H1 (cell line): ENCODE data around the gene NRXN2. TPM values are rescaled to one million over a fixed set of nuclear protein-coding genes. Genes with fewer than 3 reads are reported as not detected.

Experiments
- CTCF ChIA-PET: fragments of 300-600 bp; sonication (Branson Sonifier 250); formaldehyde crosslinking; loops from one replicate; lab custom pipeline; 2021; ENCODE audit not compliant: partially characterized antibody; lab: Charles Lee
- POLR2A ChIA-PET: fragments of 300-600 bp; sonication (Branson Sonifier 250); formaldehyde crosslinking; loops from one replicate; lab custom pipeline; 2021; ENCODE audit warnings: inconsistent platforms; ENCODE audit not compliant: partially characterized antibody; lab: Charles Lee
- DNase-seq, 2 experiments: peaks; one replicate each; pipeline versions ENCODE4 v3.0.0 to v3.0.0-alpha.2; 2010 to 2022; ENCODE audit warnings: low spot score in 2 of 2, low read depth in 1 of 2, mixed read lengths in 1 of 2
- FAIRE-seq: peaks from 2 replicates; lab custom pipeline; 2011; peaks lifted over from hg19 to GRCh38; lab: Jason Lieb, UNC
- H2AFZ ChIP-seq: 2 replicates; pipeline ENCODE4 v1.8.1; 2012; ENCODE audit warnings: low read length, inconsistent platforms
- H2AK5ac ChIP-seq: 2 replicates; pipeline ENCODE4 v1.6.1; 2013; ENCODE audit warnings: low read depth, low read length
- H2BK120ac ChIP-seq: replicated peaks from 2 replicates; pipeline ENCODE3; 2013; ENCODE audit warnings: low read depth, low read length, inconsistent platforms
- H2BK12ac ChIP-seq: 2 replicates; pipeline ENCODE4 v1.6.1; 2013; ENCODE audit warnings: low read depth, low read length
- H2BK15ac ChIP-seq: 2 replicates; pipeline ENCODE4 v1.6.1; 2013; ENCODE audit warnings: low read length
- H2BK20ac ChIP-seq: 2 replicates; pipeline ENCODE4 v1.6.1; 2013; ENCODE audit warnings: low read length
- H2BK5ac ChIP-seq: 2 replicates; pipeline ENCODE4 v1.6.1; 2013; ENCODE audit warnings: low read depth, low read length
- H3K14ac ChIP-seq: 2 replicates; pipeline ENCODE4 v1.6.1; 2013; ENCODE audit warnings: inconsistent platforms; ENCODE audit not compliant: insufficient read length
- H3K18ac ChIP-seq: 2 replicates; pipeline ENCODE4 v1.6.1; 2013; ENCODE audit warnings: low read length; ENCODE audit errors: extremely low read depth
- H3K23ac ChIP-seq: 2 replicates; pipeline ENCODE4 v1.6.1; 2013; ENCODE audit warnings: inconsistent platforms; ENCODE audit not compliant: insufficient read length
- H3K23me2 ChIP-seq: 2 replicates; pipeline ENCODE4 v1.6.1; 2013; ENCODE audit warnings: low read depth, low read length
- H3K27ac ChIP-seq: 2 replicates; pipeline ENCODE4 v1.6.1; 2011; ENCODE audit warnings: low read depth, low read length, inconsistent platforms
- H3K27me3 ChIP-seq, 4 experiments: replicated peaks in 1 of 4; 1 replicate in 1 of 4; 2 replicates in 3 of 4; pipeline versions ENCODE4 v1.6.1 to v1.8.1; 2011 to 2013; ENCODE audit warnings: low read length in 3 of 4, mild to moderate bottlenecking in 3 of 4, inconsistent platforms in 2 of 4, mixed read lengths in 2 of 4, moderate library complexity in 1 of 4; ENCODE audit not compliant: control insufficient read depth in 3 of 4, insufficient read depth in 3 of 4; ENCODE audit errors: extremely low read depth in 1 of 4
- H3K36me3 ChIP-seq, 4 experiments: 2 replicates each; pipeline versions ENCODE4 v1.6.1 to v1.8.1; 2011 to 2013; ENCODE audit warnings: mild to moderate bottlenecking in 4 of 4, low read length in 3 of 4, moderate library complexity in 2 of 4, control low read depth in 1 of 4, inconsistent platforms in 1 of 4; ENCODE audit not compliant: insufficient read depth in 4 of 4, control insufficient read depth in 2 of 4
- H3K4ac ChIP-seq: replicated peaks from 2 replicates; pipeline ENCODE3; 2013; ENCODE audit warnings: low read length, low read depth, mixed read lengths, inconsistent platforms; ENCODE audit not compliant: insufficient read length
- H3K4me1 ChIP-seq, 4 experiments: replicated peaks in 1 of 4; 1 replicate in 1 of 4; 2 replicates in 3 of 4; pipeline versions ENCODE4 v1.6.1 to v1.8.1; 2011 to 2013; ENCODE audit warnings: low read length in 3 of 4, inconsistent platforms in 2 of 4, mixed read lengths in 1 of 4; ENCODE audit not compliant: insufficient read depth in 4 of 4, control insufficient read depth in 3 of 4
- H3K4me2 ChIP-seq, 2 experiments: 2 replicates each; pipeline versions ENCODE4 v1.6.1 to v1.8.1; 2011 to 2013; ENCODE audit warnings: low read depth in 2 of 2, low read length in 2 of 2, control low read depth in 1 of 2, inconsistent platforms in 1 of 2, mild to moderate bottlenecking in 1 of 2; ENCODE audit not compliant: insufficient read depth in 1 of 2
- H3K4me3 ChIP-seq, 4 experiments: fragments of 200-600, 300-600 bp in 1 of 4; sonication (generic), shearing (Covaris generic), sonication (Bioruptor Twin) in 1 of 4; 2 replicates each; pipeline versions ENCODE4 v1.5.1 to v1.8.1; 2011 to 2016; ENCODE audit warnings: low read length in 4 of 4, low read depth in 3 of 4, control low read depth in 2 of 4, inconsistent platforms in 2 of 4, mild to moderate bottlenecking in 2 of 4, mixed read lengths in 1 of 4, moderate library complexity in 1 of 4; ENCODE audit not compliant: insufficient read depth in 2 of 4; ENCODE audit errors: extremely low read depth in 1 of 4
- H3K56ac ChIP-seq: replicated peaks from 2 replicates; pipeline ENCODE3; 2013; ENCODE audit warnings: low read depth, mild to moderate bottlenecking, mixed read lengths, low read length, inconsistent platforms; ENCODE audit not compliant: insufficient read length
- H3K79me1 ChIP-seq: 2 replicates; pipeline ENCODE4 v1.6.1; 2013; ENCODE audit warnings: low read depth, low read length, control low read depth
- H3K79me2 ChIP-seq, 2 experiments: 2 replicates each; pipeline versions ENCODE4 v1.6.1 to v1.8.1; 2012 to 2013; ENCODE audit warnings: low read length in 2 of 2, mild to moderate bottlenecking in 2 of 2, inconsistent platforms in 1 of 2; ENCODE audit not compliant: insufficient read depth in 2 of 2, control insufficient read depth in 1 of 2
- H3K9ac ChIP-seq, 4 experiments: replicated peaks in 1 of 4; 1 replicate in 1 of 4; 2 replicates in 3 of 4; pipeline versions ENCODE4 v1.6.1 to v1.8.1; 2011 to 2013; ENCODE audit warnings: low read depth in 3 of 4, low read length in 3 of 4, control low read depth in 2 of 4, mild to moderate bottlenecking in 2 of 4, moderate library complexity in 2 of 4, inconsistent platforms in 1 of 4; ENCODE audit errors: extremely low read depth in 1 of 4
- H3K9me3 ChIP-seq, 2 experiments: 2 replicates each; pipeline versions ENCODE4 v1.6.1 to v1.8.1; 2012 to 2013; ENCODE audit warnings: mild to moderate bottlenecking in 2 of 2, moderate library complexity in 2 of 2, control low read depth in 1 of 2, inconsistent platforms in 1 of 2, low read depth in 1 of 2, low read length in 1 of 2, mixed read lengths in 1 of 2; ENCODE audit not compliant: insufficient read depth in 2 of 2
- H4K20me1 ChIP-seq, 2 experiments: replicated peaks in 1 of 2; 2 replicates each; pipeline versions ENCODE3 to v1.8.1; 2011 to 2013; ENCODE audit warnings: inconsistent platforms in 2 of 2, low read length in 2 of 2, mild to moderate bottlenecking in 1 of 2; ENCODE audit not compliant: insufficient read depth in 2 of 2, control insufficient read depth in 1 of 2
- H4K5ac ChIP-seq: 2 replicates; pipeline ENCODE4 v1.6.1; 2013; ENCODE audit warnings: low read length, low read depth, mixed read lengths, inconsistent platforms; ENCODE audit not compliant: insufficient read length
- H4K8ac ChIP-seq: 2 replicates; pipeline ENCODE4 v1.8.0; 2013; ENCODE audit warnings: mild to moderate bottlenecking, moderate library complexity, low read length, inconsistent platforms; ENCODE audit not compliant: insufficient read depth; ENCODE audit errors: extremely low read depth
- H4K91ac ChIP-seq: replicated peaks from 2 replicates; pipeline ENCODE3; 2013; ENCODE audit warnings: low read length, mixed read lengths, inconsistent platforms; ENCODE audit not compliant: insufficient read length
- ASH2L ChIP-seq: fragments of 200-600, 300-600 bp; sonication (generic); IDR thresholded peaks from one replicate; pipeline ENCODE4 v1.7.1; 2017; ENCODE audit warnings: low read length
- CEBPB ChIP-seq: IDR thresholded peaks from 2 replicates; pipeline ENCODE4 v1.6.1; 2012; ENCODE audit warnings: low read depth, low read length
- CTBP2 ChIP-seq: IDR thresholded peaks from 2 replicates; pipeline ENCODE4 v1.7.0; 2011; ENCODE audit warnings: borderline replicate concordance, mild to moderate bottlenecking, moderate library complexity, mixed read lengths, low read length; ENCODE audit not compliant: insufficient read depth, insufficient read length
- GTF2F1 ChIP-seq: IDR thresholded peaks from 2 replicates; pipeline ENCODE4 v1.6.1; 2012; ENCODE audit warnings: low read depth, low read length, improper control_type of control experiment, borderline replicate concordance
- SAP30 ChIP-seq: fragments of 300-600 bp; sonication (generic); IDR thresholded peaks from 2 replicates; pipeline ENCODE4 v1.7.1; 2012; ENCODE audit warnings: low read length, moderate library complexity, mild to moderate bottlenecking, inconsistent platforms; ENCODE audit not compliant: insufficient read depth, insufficient replicate concordance
- SRF ChIP-seq: IDR thresholded peaks from 2 replicates; pipeline ENCODE4 v1.6.1; 2011; ENCODE audit warnings: mild to moderate bottlenecking, low read depth, low read length, moderate library complexity
- TCF12 ChIP-seq: IDR thresholded peaks from 2 replicates; pipeline ENCODE4 v1.6.1; 2011; ENCODE audit warnings: low read depth, mild to moderate bottlenecking, low read length
- YY1 ChIP-seq: IDR thresholded peaks from 2 replicates; pipeline ENCODE4 v1.6.1; 2011; ENCODE audit warnings: low read depth, mild to moderate bottlenecking, low read length
- WGBS, 2 experiments: shearing (Covaris generic) in 1 of 2; methylation state at CpG; one replicate each; pipeline versions ENCODE4 v1.1.6 to v1.1.7; 2013 to 2015; ENCODE audit warnings: low lambda C conversion rate in 2 of 2, mixed read lengths in 2 of 2, inconsistent platforms in 1 of 2, low coverage in 1 of 2, missing lambda C conversion rate in 1 of 2; ENCODE audit not compliant: insufficient replicate concordance in 2 of 2, insufficient coverage in 1 of 2, insufficient read length in 1 of 2; ENCODE audit errors: extremely low coverage in 1 of 2, missing lambda C conversion rate in 1 of 2; 5-methylcytosine and 5-hydroxymethylcytosine counted together
- polyA plus RNA-seq, 7 experiments: library from polyadenylated mRNA; depleted of rRNA in 3 of 7; stranded (reverse) in 5 of 7; unstranded in 2 of 7; fragments of >200 nt in 5 of 7; fragments of 200-250 nt in 2 of 7; gene quantifications; 1 replicate in 5 of 7; 2 replicates in 1 of 7; 4 replicates in 1 of 7; pipeline versions ENCODE4 v1.2.1 to v1.2.3, GENCODE V29; 2011 to 2013; ENCODE audit warnings: missing spikeins in 2 of 7, mixed read lengths in 2 of 7
- total RNA-seq: library from RNA; stranded (reverse); fragmentation: NEBNext Ultra II Directional; extraction: Animal tissue kit (Norgen Biotek cat#: 25700); gene quantifications from 2 replicates; pipeline ENCODE4 v1.2.1, GENCODE V29; 2021
- TF ChIP-seq, protein P1 (sequence below): IDR thresholded peaks from 2 replicates; pipeline ENCODE4 v1.6.1; 2011; ENCODE audit warnings: low read length, improper control_type of control experiment

Gene NRXN2
- total and polyA plus RNA-seq, 2 of the 8 experiments (the other 6 are each of a cell fraction or from before 2014, with no cell fraction given) = 1.3 to 11.5 TPM

GRCh38 chr11:64694026-64694755 is 28.8 kb downstream of the NRXN2 start:
- Histone ChIP-seq H3K18ac (no peak overlapping the region), H3K56ac (no peak overlapping the region), H3K79me2 (no peaks in the 10 kb centered on the region), H3K4me3 (no peak overlapping the region), H2AK5ac (no peak overlapping the region), H3K4ac (no peak overlapping the region), H3K23me2 (0 out of 2 replicates have a peak, but pooled peaks cover 2% of the 10 kb centered on the region), H3K4me1 (no peaks in the 10 kb centered on the region; a peak in 3 of 7 replicates), H3K27ac (no peak overlapping the region), H4K20me1 (no peaks in the 10 kb centered on the region), H4K8ac (no peak overlapping the region), H2BK120ac (no peak overlapping the region), H2BK12ac (no peak overlapping the region), H4K5ac (no peak overlapping the region), H3K36me3 (no peaks in the 10 kb centered on the region), H3K14ac (no peak overlapping the region), H3K79me1 (no peaks in the 10 kb centered on the region), H3K27me3 (peaks cover 0 to 4% (median under 1%) of the 10 kb centered on the region in 4 experiments; a peak in 3 of 7 replicates), H3K9me3 (no peaks in the 10 kb centered on the region), H2AFZ (no peak overlapping the region), H4K91ac (no peak overlapping the region), H3K23ac (no peak overlapping the region), H2BK15ac (no peak overlapping the region), H2BK20ac (no peak overlapping the region), H3K9ac (no peak overlapping the region), H3K4me2 (no peak overlapping the region; a peak in 1 of 4 replicates), H2BK5ac (no peak overlapping the region)
- 88% methylated on average over 4 of the region's 4 CpGs; no CpG with 5 or more reads in 1 of the 2 experiments for WGBS, 2 experiments
- ChIA-PET CTCF (interaction anchor here (0.5 to 4.0 kb wide), 6 partner anchors 11 to 190 kb away, joined by 3 to 29 read pairs (median 5); no protein-coding TSS in a partner anchor), POLR2A (interaction anchor here (1.2 to 1.8 kb wide), 3 partner anchors 12 to 33 kb away, joined by 4 to 5 read pairs (median 4); no protein-coding TSS in a partner anchor)
- FAIRE-seq (no peak), DNase-seq (no peak)
- TF ChIP-seq TCF12 = no peak
- no peak for TF ChIP-seq CEBPB
- TF ChIP-seq SRF = no peak
- TF ChIP-seq YY1 = no peak
- TF ChIP-seq, protein P1, sequence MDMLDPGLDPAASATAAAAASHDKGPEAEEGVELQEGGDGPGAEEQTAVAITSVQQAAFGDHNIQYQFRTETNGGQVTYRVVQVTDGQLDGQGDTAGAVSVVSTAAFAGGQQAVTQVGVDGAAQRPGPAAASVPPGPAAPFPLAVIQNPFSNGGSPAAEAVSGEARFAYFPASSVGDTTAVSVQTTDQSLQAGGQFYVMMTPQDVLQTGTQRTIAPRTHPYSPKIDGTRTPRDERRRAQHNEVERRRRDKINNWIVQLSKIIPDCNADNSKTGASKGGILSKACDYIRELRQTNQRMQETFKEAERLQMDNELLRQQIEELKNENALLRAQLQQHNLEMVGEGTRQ = no peak
- no peak for TF ChIP-seq GTF2F1
- TF ChIP-seq CTBP2 = no peak
- no peak for TF ChIP-seq ASH2L
- no peak for TF ChIP-seq SAP30
